Upper lobe of left lung (tissue), 4 donors: ENCODE results near the gene DLG4.

Source experiments
- CTCF ChIP-seq, 6 experiments: fragments of 450-650 bp in 4 of 6; fragments of 200-600 bp in 2 of 6; sonication (generic) in 2 of 6; IDR thresholded peaks; one replicate each; pipeline ENCODE4 v1.5.1; 2016 to 2019; ENCODE audit warnings: antibody characterized with exemption in 6 of 6
- POLR2A ChIP-seq, 4 donors: fragments of 450-650 bp; IDR thresholded peaks; one replicate each; pipeline ENCODE4 v1.5.1; 2016 to 2017; ENCODE audit warnings: antibody characterized with exemption in 4 of 4, mild to moderate bottlenecking in 2 of 4

GRCh38 chr17:7232114-7232513 lies 12.5 kb upstream of the DLG4 start:
- TF ChIP-seq CTCF (IDR thresholded peaks at IDR 0.05) (no peak), POLR2A (IDR thresholded peaks at IDR 0.05) (no peak)
